ENCODE data around the gene RNF224.

Gene RNF224

GRCh38 chr9:137215196-137215986 lies 11.9 kb upstream of the RNF224 start:
- DNase-seq, result no peak

GRCh38 chr9:137216188-137216965 lies 10.9 kb upstream of the RNF224 start:
- DNase-seq, result no peak

GRCh38 chr9:137217276-137218211 lies 9.8 kb upstream of the RNF224 start:
- no peak for DNase-seq

GRCh38 chr9:137218212-137218753 lies 9.0 kb upstream of the RNF224 start:
- DNase-seq, result no peak

GRCh38 chr9:137218754-137219271 lies 8.5 kb upstream of the RNF224 start:
- no peak for DNase-seq

GRCh38 chr9:137219757-137220316 lies 7.5 kb upstream of the RNF224 start:
- no peak for DNase-seq

GRCh38 chr9:137220317-137221094 lies 6.8 kb upstream of the RNF224 start:
- DNase-seq, result no peak

GRCh38 chr9:137221095-137221505 lies 6.2 kb upstream of the RNF224 start:
- DNase-seq, result no peak

GRCh38 chr9:137221506-137222111 lies 5.7 kb upstream of the RNF224 start:
- peak; percentile 31 for DNase-seq

- DNase-seq, result peak; percentile 68
These were observed 4.9 kb upstream of the RNF224 start, which contains the start of gene RNF208 for GRCh38 chr9:137222190-137223077. Gene RNF208, minus strand, starts transcription at chr9:137222240. Its CDS starts 1,028 bp downstream, at chr9:137221212.

GRCh38 chr9:137223078-137223970 lies 4.0 kb upstream of the RNF224 start:
- DNase-seq, result peak; percentile 87

- DNase-seq, result no peak
These were observed 2.2 kb upstream of the RNF224 start, which contains the start of gene CYSRT1 for GRCh38 chr9:137224830-137225694. Gene CYSRT1, plus strand, starts transcription at chr9:137225174. Its CDS starts 448 bp downstream, at chr9:137225622.

GRCh38 chr9:137225699-137226331 lies 1.5 kb upstream of the RNF224 start:
- DNase-seq, result no peak

GRCh38 chr9:137226338-137227053 lies 806 bp upstream of the RNF224 start:
- DNase-seq, result no peak

- no peak for DNase-seq
These were observed 677 bp downstream of the RNF224 start for GRCh38 chr9:137227853-137228505.
